Lower lobe of right lung (tissue), 2 donors: ENCODE results near the gene ZNF784. TPM values are rescaled to one million over a fixed set of nuclear protein-coding genes. Genes with fewer than 3 reads are reported as not detected.

Experiments used
- ATAC-seq, 2 donors: fragments of 200-7000 bp; cut with Tn5 transposase; one replicate each; pipeline ENCODE4 v1.9.1; 2020 to 2022; ENCODE audit warnings: mild to moderate bottlenecking in 2 of 2, moderate library complexity in 2 of 2
- DNase-seq: peaks from one replicate; pipeline ENCODE4 v3.0.0-alpha.2; 2020
- H3K27ac ChIP-seq: fragments of 200-600 bp; one replicate; pipeline ENCODE4 v1.8.0; 2022
- H3K27me3 ChIP-seq: fragments of 200-600 bp; one replicate; pipeline ENCODE4 v1.8.0; 2022; ENCODE audit warnings: low read depth
- H3K36me3 ChIP-seq: fragments of 200-600 bp; one replicate; pipeline ENCODE4 v1.8.0; 2022; ENCODE audit warnings: mild to moderate bottlenecking
- H3K4me1 ChIP-seq: fragments of 200-600 bp; one replicate; pipeline ENCODE4 v1.8.0; 2022
- H3K4me3 ChIP-seq: fragments of 200-600 bp; one replicate; pipeline ENCODE4 v1.8.0; 2022; ENCODE audit warnings: mild to moderate bottlenecking
- H3K9me3 ChIP-seq: fragments of 200-600 bp; one replicate; pipeline ENCODE4 v1.8.0; 2022
- CTCF ChIP-seq: fragments of 200-600 bp; IDR thresholded peaks from one replicate; pipeline ENCODE4 v1.8.0; 2022; ENCODE audit warnings: antibody characterized with exemption, mild to moderate bottlenecking
- intact Hi-C: fragments of 100-400 bp; cut with DNase I; formaldehyde crosslinking; loops from one replicate; pipeline ENCODE4 v1.11.0; 2022
- total RNA-seq: library from RNA; stranded (reverse); fragmentation: NEBNext Ultra II Directional; extraction: Animal tissue kit (Norgen Biotek cat#: 25700); gene quantifications from one replicate; pipeline ENCODE4 v1.2.1, GENCODE V29; 2021
- donor health status: DM: no; HTN: yes; CAD: no; lungs with severe emphysema.

Gene ZNF784
- total RNA-seq, 1 donor from 2014 or later: 7.1 TPM

GRCh38 chr19:55580628-55581144 is 43.7 kb downstream of the ZNF784 start, which contains the start of gene ZNF579:
ZNF579 (minus strand) TSS chr19:55580848; CDS start chr19:55579639, 1,209 bp downstream.
- ATAC-seq: peak; percentile 91 to 93
- no peak for TF ChIP-seq CTCF
- H3K27ac ChIP-seq: peak within 1 kb of the TSS; percentile 91
- peak within 1 kb of the TSS; percentile 89 for H3K4me3 ChIP-seq
- intact Hi-C loops: no loop called here
- H3K27me3 ChIP-seq: no peaks in the 10 kb centered on the region
- peak; percentile 88 for DNase-seq
- H3K9me3 ChIP-seq: no peaks in the 10 kb centered on the region
- peaks cover 21% of the 10 kb centered on the region for H3K36me3 ChIP-seq
- H3K4me1 ChIP-seq: peaks cover 22% of the 10 kb centered on the region

- intact Hi-C loops: no loop called here
- peak overlapping the region; percentile 91 for H3K27ac ChIP-seq
- H3K36me3 ChIP-seq: peaks cover 21% of the 10 kb centered on the region
- no peaks in the 10 kb centered on the region for H3K9me3 ChIP-seq
- DNase-seq (no peak), ATAC-seq (peak; percentile 37 to 61)
- H3K4me1 ChIP-seq: peaks cover 17% of the 10 kb centered on the region
- no peaks in the 10 kb centered on the region for H3K27me3 ChIP-seq
- H3K4me3 ChIP-seq: peak overlapping the region; percentile 89
- no peak for TF ChIP-seq CTCF
Observed at GRCh38 chr19:55579766-55580621, 44.4 kb downstream of the ZNF784 start.

- H3K9me3 ChIP-seq: no peaks in the 10 kb centered on the region
Observed at GRCh38 chr19:55578761-55579747, 45.3 kb downstream of the ZNF784 start.

GRCh38 chr19:55578031-55578760 is 46.2 kb downstream of the ZNF784 start:
- Histone ChIP-seq H3K9me3 (no peaks in the 10 kb centered on the region), H3K4me3 (no peak overlapping the region), H3K27me3 (no peaks in the 10 kb centered on the region), H3K36me3 (peaks cover 21% of the 10 kb centered on the region), H3K27ac (no peak overlapping the region), H3K4me1 (peaks cover 17% of the 10 kb centered on the region)
- no peak for TF ChIP-seq CTCF
- no peak for ATAC-seq
- no peak for DNase-seq
- intact Hi-C loops: no loop called here

More at GRCh38 chr19:55578761-55579747, 45.3 kb downstream of the ZNF784 start:
- H3K4me1 ChIP-seq: peaks cover 17% of the 10 kb centered on the region
- H3K36me3 ChIP-seq: peaks cover 21% of the 10 kb centered on the region
- no peak for TF ChIP-seq CTCF
- ATAC-seq: no peak
- H3K27me3 ChIP-seq: no peaks in the 10 kb centered on the region
- no peak for DNase-seq
- H3K4me3 ChIP-seq: peak overlapping the region; percentile 89
- H3K27ac ChIP-seq: peak overlapping the region; percentile 91
- intact Hi-C loops: no loop called here
